Measurements from ENCODE around the gene EEA1. TPM values are rescaled to one million over a fixed set of nuclear protein-coding genes. Genes with fewer than 3 reads are reported as not detected.

EEA1 gene
- total RNA-seq, 1 donor from 2014 or later: 11.6 TPM

DNA sequence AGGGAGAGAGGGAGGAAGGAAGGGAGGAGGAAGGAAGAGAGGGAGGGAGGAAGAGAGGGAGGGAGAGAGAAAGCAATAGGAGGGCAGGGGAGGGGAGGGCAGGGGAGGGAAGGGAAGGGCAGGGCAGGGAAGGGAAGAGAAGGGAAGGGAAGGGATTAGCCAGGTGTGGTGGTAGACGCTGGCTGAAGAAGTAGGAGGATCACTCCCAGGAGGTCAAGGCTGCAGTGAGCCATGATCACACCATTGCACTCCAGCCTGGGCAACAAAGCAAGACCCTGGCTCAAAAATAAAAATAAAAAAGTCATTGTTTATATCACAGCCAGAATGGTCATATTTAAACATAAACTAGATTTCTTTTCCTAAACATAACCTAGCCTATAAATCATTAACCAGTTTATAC, 20.4 kb upstream of the EEA1 start:
- Mint-ChIP-seq H3K27me3 (ENCODE audit: insufficient read depth, low read depth) (peaks cover 3% of the 10 kb centered on the region), H3K27ac (no peak overlapping the region), H3K9me3 (peaks cover 8% of the 10 kb centered on the region), H3K4me1 (no peaks in the 10 kb centered on the region), H3K36me3 (peaks cover 1% of the 10 kb centered on the region), H3K4me3 (no peak overlapping the region)
- no peaks in the 10 kb centered on the region for H3K4me1 ChIP-seq
- H3K4me3 ChIP-seq: no peak overlapping the region
- no peaks in the 10 kb centered on the region for H3K36me3 ChIP-seq
- no peak for TF ChIP-seq EZH2 (IDR thresholded peaks at IDR 0.05)
- no peak for TF ChIP-seq EZH2phosphoT487 (IDR thresholded peaks at IDR 0.05)
- TF ChIP-seq, protein P1, sequence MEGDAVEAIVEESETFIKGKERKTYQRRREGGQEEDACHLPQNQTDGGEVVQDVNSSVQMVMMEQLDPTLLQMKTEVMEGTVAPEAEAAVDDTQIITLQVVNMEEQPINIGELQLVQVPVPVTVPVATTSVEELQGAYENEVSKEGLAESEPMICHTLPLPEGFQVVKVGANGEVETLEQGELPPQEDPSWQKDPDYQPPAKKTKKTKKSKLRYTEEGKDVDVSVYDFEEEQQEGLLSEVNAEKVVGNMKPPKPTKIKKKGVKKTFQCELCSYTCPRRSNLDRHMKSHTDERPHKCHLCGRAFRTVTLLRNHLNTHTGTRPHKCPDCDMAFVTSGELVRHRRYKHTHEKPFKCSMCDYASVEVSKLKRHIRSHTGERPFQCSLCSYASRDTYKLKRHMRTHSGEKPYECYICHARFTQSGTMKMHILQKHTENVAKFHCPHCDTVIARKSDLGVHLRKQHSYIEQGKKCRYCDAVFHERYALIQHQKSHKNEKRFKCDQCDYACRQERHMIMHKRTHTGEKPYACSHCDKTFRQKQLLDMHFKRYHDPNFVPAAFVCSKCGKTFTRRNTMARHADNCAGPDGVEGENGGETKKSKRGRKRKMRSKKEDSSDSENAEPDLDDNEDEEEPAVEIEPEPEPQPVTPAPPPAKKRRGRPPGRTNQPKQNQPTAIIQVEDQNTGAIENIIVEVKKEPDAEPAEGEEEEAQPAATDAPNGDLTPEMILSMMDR (IDR thresholded peaks at IDR 0.05): no peak
- no peak overlapping the region for H3K27ac ChIP-seq
- no peaks in the 10 kb centered on the region for H3K9me3 ChIP-seq (ENCODE audit: low read depth)
- H4K20me1 ChIP-seq (ENCODE audit: low read depth): no peaks in the 10 kb centered on the region
- H3K79me2 ChIP-seq (ENCODE audit: low read depth): no peaks in the 10 kb centered on the region
- H3K9ac ChIP-seq: no peak overlapping the region
- no peaks in the 10 kb centered on the region for H3K27me3 ChIP-seq
- no peak for DNase-seq (ENCODE audit: low spot score)
- no peak overlapping the region for H2AFZ ChIP-seq (replicated peaks)
- no peaks in the 10 kb centered on the region for H3F3A ChIP-seq (ENCODE audit: low read depth)
- no peak overlapping the region for H3K4me2 ChIP-seq

DNA sequence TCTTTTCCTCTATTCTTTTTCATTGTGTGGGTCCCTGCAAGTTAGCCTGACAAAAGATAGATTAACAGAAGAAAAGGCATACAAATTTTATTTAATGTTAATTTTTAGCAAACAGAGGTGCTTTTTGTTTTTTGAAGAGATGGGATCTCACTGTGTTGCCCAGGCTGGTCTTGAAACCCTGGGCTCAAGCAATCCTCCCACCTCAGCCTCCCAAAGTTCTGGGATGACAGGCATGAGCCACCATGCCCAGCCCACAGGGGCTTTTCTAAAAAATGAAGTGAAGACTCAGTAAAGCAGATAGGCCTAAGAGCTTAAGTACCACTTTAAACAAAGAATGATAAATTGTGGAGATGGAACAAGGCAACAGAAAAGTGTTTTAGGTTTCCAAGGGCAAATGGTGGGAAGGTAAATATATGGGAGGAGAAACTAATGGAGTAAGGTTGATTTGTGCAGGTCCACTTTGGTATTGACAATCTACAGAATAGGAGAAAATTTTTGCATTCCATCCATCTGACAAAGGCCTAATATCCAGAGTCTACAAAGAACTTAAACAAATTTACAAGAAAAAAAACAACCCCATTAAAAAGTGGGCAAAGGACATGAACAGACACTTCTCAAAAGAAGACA, 18.6 kb upstream of the EEA1 start:
- no peak overlapping the region for H3K9ac ChIP-seq
- no peak overlapping the region for H3K4me2 ChIP-seq
- DNase-seq (ENCODE audit: low spot score): no peak
- no peaks in the 10 kb centered on the region for H3K4me1 Mint-ChIP-seq
- H3K4me1 ChIP-seq: no peaks in the 10 kb centered on the region
- H3K9me3 Mint-ChIP-seq: no peaks in the 10 kb centered on the region
- no peaks in the 10 kb centered on the region for H3K36me3 Mint-ChIP-seq
- H2AFZ ChIP-seq (replicated peaks): no peak overlapping the region
- no peaks in the 10 kb centered on the region for H3F3A ChIP-seq (ENCODE audit: low read depth)
- H3K4me3 ChIP-seq: no peak overlapping the region
- no peaks in the 10 kb centered on the region for H3K79me2 ChIP-seq (ENCODE audit: low read depth)
- no peaks in the 10 kb centered on the region for H4K20me1 ChIP-seq (ENCODE audit: low read depth)
- H3K27me3 ChIP-seq: no peaks in the 10 kb centered on the region
- no peak overlapping the region for H3K4me3 Mint-ChIP-seq
- no peak overlapping the region for H3K27ac Mint-ChIP-seq
- TF ChIP-seq, protein P1 (IDR thresholded peaks at IDR 0.05): no peak
- TF ChIP-seq EZH2 (IDR thresholded peaks at IDR 0.05) (no peak), EZH2phosphoT487 (IDR thresholded peaks at IDR 0.05) (no peak)
- H3K27ac ChIP-seq: no peak overlapping the region
- H3K27me3 Mint-ChIP-seq (ENCODE audit: insufficient read depth, low read depth): peaks cover 2% of the 10 kb centered on the region
- no peaks in the 10 kb centered on the region for H3K9me3 ChIP-seq (ENCODE audit: low read depth)
- no peaks in the 10 kb centered on the region for H3K36me3 ChIP-seq

DNA sequence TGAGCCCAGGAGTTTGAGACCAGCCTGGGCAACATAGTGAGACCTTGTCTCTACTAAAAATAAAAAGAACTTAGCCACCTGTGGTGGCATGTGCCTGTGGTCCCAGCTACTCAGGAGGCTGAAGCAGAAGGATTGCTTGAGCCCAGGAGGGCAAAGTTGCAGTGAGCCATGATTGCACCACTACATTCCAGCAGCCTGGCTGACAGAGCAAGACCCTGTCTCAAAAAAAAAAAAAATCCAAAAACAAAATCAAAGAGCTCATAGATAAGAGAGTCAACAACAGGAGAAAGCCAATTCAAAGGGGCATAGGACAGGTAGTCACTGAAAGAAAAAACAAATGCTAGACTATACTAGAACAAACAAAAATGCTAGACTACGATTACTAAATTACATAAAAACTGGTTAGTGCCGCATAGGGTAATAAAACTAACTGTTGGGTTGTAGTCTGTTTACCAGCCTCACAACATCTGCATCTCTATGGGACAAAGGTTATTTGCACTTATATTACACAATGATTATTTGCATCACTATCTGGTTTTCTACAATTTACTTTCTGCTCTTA, 16.6 kb upstream of the EEA1 start:
- H3K9me3 Mint-ChIP-seq: no peaks in the 10 kb centered on the region
- no peaks in the 10 kb centered on the region for H4K20me1 ChIP-seq (ENCODE audit: low read depth)
- no peak overlapping the region for H3K4me3 ChIP-seq
- no peak overlapping the region for H3K9ac ChIP-seq
- no peak overlapping the region for H3K4me2 ChIP-seq
- no peaks in the 10 kb centered on the region for H3K36me3 ChIP-seq
- no peak for TF ChIP-seq EZH2 (IDR thresholded peaks at IDR 0.05)
- TF ChIP-seq EZH2phosphoT487 (IDR thresholded peaks at IDR 0.05): no peak
- TF ChIP-seq, protein P1 (IDR thresholded peaks at IDR 0.05): no peak
- no peaks in the 10 kb centered on the region for H3K4me1 Mint-ChIP-seq
- no peaks in the 10 kb centered on the region for H3K27me3 ChIP-seq
- no peak overlapping the region for H3K4me3 Mint-ChIP-seq
- no peak for DNase-seq (ENCODE audit: low spot score)
- H3K4me1 ChIP-seq: no peaks in the 10 kb centered on the region
- no peaks in the 10 kb centered on the region for H3K9me3 ChIP-seq (ENCODE audit: low read depth)
- H3K27ac Mint-ChIP-seq: no peak overlapping the region
- H3F3A ChIP-seq (ENCODE audit: low read depth): no peaks in the 10 kb centered on the region
- H3K27me3 Mint-ChIP-seq (ENCODE audit: insufficient read depth, low read depth): peaks cover 2% of the 10 kb centered on the region
- no peaks in the 10 kb centered on the region for H3K36me3 Mint-ChIP-seq
- no peaks in the 10 kb centered on the region for H3K79me2 ChIP-seq (ENCODE audit: low read depth)
- no peak overlapping the region for H2AFZ ChIP-seq (replicated peaks)
- no peak overlapping the region for H3K27ac ChIP-seq

All from neural progenitor cell (in vitro differentiated cells).